K562 (cell line): ENCODE results near the gene TLDC2. TPM values are rescaled to one million over a fixed set of nuclear protein-coding genes. Genes with fewer than 3 reads are reported as not detected.

Experiments used
- CHD2 ChIP-seq: IDR thresholded peaks from 2 replicates; pipeline ENCODE4 v1.6.1; 2011; ENCODE audit warnings: low read depth, low read length
- DEAF1 ChIP-seq: fragments of 450-650 bp; formaldehyde crosslinking; IDR thresholded peaks from 2 replicates; pipeline ENCODE4 v1.4.0; 2020; ENCODE audit warnings: mild to moderate bottlenecking, moderate library complexity
- FOXJ2 ChIP-seq: fragments of 200-800 bp; sonication (Bioruptor generic); IDR thresholded peaks from 2 replicates; pipeline ENCODE4 v1.6.1; 2016; ENCODE audit warnings: missing genetic modification characterization, missing compliant biosample characterization
- GATAD2A ChIP-seq: fragments of 450-650 bp; IDR thresholded peaks from 2 replicates; pipeline ENCODE4 v1.6.1; 2017
- HINFP ChIP-seq: fragments of 450-650 bp; conservative IDR thresholded peaks from 2 replicates; pipeline ENCODE4 v1.6.1; 2016; ENCODE audit warnings: missing genetic modification characterization, low read depth, mild to moderate bottlenecking, control low read depth, missing compliant biosample characterization
- HLTF ChIP-seq: fragments of 450-650 bp; IDR thresholded peaks from 2 replicates; pipeline ENCODE4 v1.6.1; 2016
- HNRNPL ChIP-seq: fragments of 200-400 bp; formaldehyde crosslinking; IDR thresholded peaks from 2 replicates; pipeline ENCODE4 v1.6.1; 2017; ENCODE audit warnings: low read depth, mild to moderate bottlenecking, low read length
- JUN ChIP-seq, 2 experiments: sonication (generic) in 1 of 2; formaldehyde crosslinking in 1 of 2; IDR thresholded peaks; 2 replicates each; pipeline versions ENCODE4 v1.6.1 to v1.8.0; 2012 to 2022; ENCODE audit warnings: borderline replicate concordance in 2 of 2, mild to moderate bottlenecking in 2 of 2, improper control_type of control experiment in 1 of 2, low read depth in 1 of 2, low read length in 1 of 2, missing genetic modification reagents in 1 of 2
- KLF1 ChIP-seq: fragments of 450-650 bp; IDR thresholded peaks from 2 replicates; pipeline ENCODE4 v1.6.1; 2016; ENCODE audit warnings: missing genetic modification characterization, missing compliant biosample characterization
- MEIS2 ChIP-seq: fragments of 450-650 bp; IDR thresholded peaks from 2 replicates; pipeline ENCODE4 v1.6.1; 2014; ENCODE audit warnings: mild to moderate bottlenecking; ENCODE audit not compliant: partially characterized antibody
- MLLT1 ChIP-seq, 2 experiments: fragments of 450-650 bp; IDR thresholded peaks; 2 replicates each; pipeline ENCODE4 v1.6.1; 2016
- MTA1 ChIP-seq: fragments of 450-650 bp; IDR thresholded peaks from 2 replicates; pipeline ENCODE4 v1.6.1; 2017; ENCODE audit warnings: borderline replicate concordance
- NFXL1 ChIP-seq: fragments of 450-650 bp; formaldehyde crosslinking; IDR thresholded peaks from 2 replicates; pipeline ENCODE4 v1.4.0; 2021; ENCODE audit warnings: mild to moderate bottlenecking
- OTX1 ChIP-seq: fragments of 450-650 bp; formaldehyde crosslinking; IDR thresholded peaks from 2 replicates; pipeline ENCODE4 v1.4.0; 2022; ENCODE audit warnings: mild to moderate bottlenecking
- POLR3A ChIP-seq: IDR thresholded peaks from 2 replicates; pipeline ENCODE4 v1.6.1; 2011; ENCODE audit warnings: borderline replicate concordance, mild to moderate bottlenecking, moderate library complexity; ENCODE audit not compliant: insufficient read length, insufficient read depth; ENCODE audit errors: extremely low read depth
- SIRT6 ChIP-seq: IDR thresholded peaks from one replicate; pipeline ENCODE4 v1.6.1; 2012; ENCODE audit warnings: low read depth, mild to moderate bottlenecking, control low read depth, inconsistent platforms, low read length, moderate library complexity
- STAT5B ChIP-seq: fragments of 250-450 bp; sonication (Bioruptor Pico); IDR thresholded peaks from 2 replicates; pipeline ENCODE4 v1.8.0; 2021; ENCODE audit warnings: mild to moderate bottlenecking, inconsistent platforms
- TEAD4 ChIP-seq, 2 experiments: sonication (generic) in 1 of 2; formaldehyde crosslinking in 1 of 2; IDR thresholded peaks; 2 replicates each; pipeline versions ENCODE4 v1.6.1 to v1.8.0; 2012 to 2022; ENCODE audit warnings: borderline replicate concordance in 1 of 2, inconsistent platforms in 1 of 2, low read length in 1 of 2, mild to moderate bottlenecking in 1 of 2, missing genetic modification reagents in 1 of 2
- ZNF23 ChIP-seq: fragments of 250-450 bp; sonication (Bioruptor Pico); IDR thresholded peaks from 2 replicates; pipeline ENCODE4 v1.4.0; 2020; ENCODE audit warnings: mild to moderate bottlenecking
- ZNF740 ChIP-seq, 3 experiments: fragments of 200-800 bp in 1 of 3; sonication (Bioruptor generic) in 1 of 3; sonication (generic) in 1 of 3; formaldehyde crosslinking in 1 of 3; IDR thresholded peaks; 2 replicates each; pipeline versions ENCODE4 v1.6.1 to v1.8.0; 2016 to 2022; ENCODE audit warnings: mild to moderate bottlenecking in 2 of 3, missing compliant biosample characterization in 2 of 3, missing genetic modification characterization in 2 of 3, missing genetic modification reagents in 1 of 3
- polyA plus RNA-seq, 8 experiments: library from polyadenylated mRNA; depleted of rRNA in 4 of 8; stranded (reverse) in 5 of 8; unstranded in 3 of 8; fragments of >200 nt; fragmentation: Nextera tagmentation in 2 of 8; fragmentation: Illumina TruSeq in 1 of 8; extraction: Ambion mirVana in 2 of 8; extraction: Trizol in 1 of 8; gene quantifications; 2 replicates each; pipeline versions ENCODE4 v1.2.1 to v1.2.3, GENCODE V29; 2011 to 2014; ENCODE audit warnings: inconsistent platforms in 1 of 8, missing spikeins in 1 of 8
- total RNA-seq, 7 experiments: library from RNA; depleted of rRNA in 6 of 7; stranded (reverse); fragments of >200 nt in 6 of 7; fragmentation: Illumina TruSeq in 2 of 7; extraction: Trizol in 2 of 7; gene quantifications; 2 replicates each; pipeline versions ENCODE4 v1.2.1 to v1.2.3, GENCODE V29; 2011 to 2021; ENCODE audit warnings: low replicate concordance in 1 of 7

TLDC2 gene
- total and polyA plus RNA-seq, 9 of the 15 experiments (the other 6 are each of a cell fraction or from before 2014, with no cell fraction given) = not detected

- TF ChIP-seq DEAF1 (CRISPR knock-in tag) (no peak), MEIS2 (no peak), NFXL1 (CRISPR knock-in tag) (no peak), TEAD4 (IDR thresholded peaks at IDR 0.05; ENCODE audit: low read length) (no peak), TEAD4 (CRISPR knock-in tag; IDR thresholded peaks at IDR 0.05; ENCODE audit: borderline replicate concordance) (no peak), HLTF (0 out of 2 replicates have a peak, but pooled peaks have one; percentile 26), STAT5B (CRISPR knock-in tag) (no peak), HINFP (tag) (0 out of 2 replicates have a peak, but pooled peaks have one; percentile 27), KLF1 (tag) (no peak), MTA1 (0 out of 2 replicates have a peak, but pooled peaks have one; percentile 15), OTX1 (0 out of 2 replicates have a peak, but pooled peaks have one; percentile 3), SIRT6 (no peak), JUN (IDR thresholded peaks at IDR 0.05; ENCODE audit: borderline replicate concordance, low read depth, low read length) (no peak), JUN (CRISPR knock-in tag; IDR thresholded peaks at IDR 0.05; ENCODE audit: borderline replicate concordance) (no peak), CHD2 (no peak), POLR3A (no peak), FOXJ2 (no peak), ZNF740 (CRISPR knock-in tag; IDR thresholded peaks at IDR 0.05) (0 out of 2 replicates have a peak, but pooled peaks have one; percentile 23), ZNF740 (tag; IDR thresholded peaks at IDR 0.05) (no peak), HNRNPL (no peak), MLLT1 (IDR thresholded peaks at IDR 0.05) (0 out of 4 replicates have a peak, but pooled peaks have one; percentile 27 to 43), GATAD2A (0 out of 2 replicates have a peak, but pooled peaks have one; percentile 19), ZNF23 (CRISPR knock-in tag) (no peak)
Measured at GRCh38 chr20:36865076-36865860, 10.7 kb upstream of the TLDC2 start (continued).
